NCI-H146 treated with DMSO at 0.1 percent for 48 hours (cell line): ENCODE measurements around the gene SMTN.
"Not testable (repeated sequence)": the region's sequence is repeated elsewhere in the genome, so short reads cannot be mapped to it uniquely, and the experiment has no call there.

Source experiments
- DNase-seq: peaks from one replicate; lab custom pipeline; 2025; ENCODE audit not compliant: unreplicated experiment; lab: John Stamatoyannopoulos, UW

Gene SMTN

GRCh38 chr22:31103111-31103510, 22.0 kb downstream of the SMTN start:
- no peak for DNase-seq

- no peak for DNase-seq
Measured at GRCh38 chr22:31103899-31104694, 23.0 kb downstream of the SMTN start.

- DNase-seq, result no peak
Measured at GRCh38 chr22:31104869-31105268, 23.8 kb downstream of the SMTN start.

GRCh38 chr22:31105282-31105929, 24.3 kb downstream of the SMTN start:
- no peak for DNase-seq

GRCh38 chr22:31106001-31106571, 25.0 kb downstream of the SMTN start:
- DNase-seq, result no peak

GRCh38 chr22:31106731-31107177, 25.6 kb downstream of the SMTN start:
- no peak for DNase-seq

- peak; percentile 87 for DNase-seq
Measured at GRCh38 chr22:31107178-31107893, 26.2 kb downstream of the SMTN start, which contains the start of gene SELENOM. TSS of gene SELENOM (minus strand) at chr22:31107568. CDS start at chr22:31107505, 63 bp downstream.

GRCh38 chr22:31107894-31108218, 26.7 kb downstream of the SMTN start:
- no peak for DNase-seq

- not testable (repeated sequence) for DNase-seq
Measured at GRCh38 chr22:31112547-31113091, 31.5 kb downstream of the SMTN start.

GRCh38 chr22:31118046-31118820, 37.1 kb downstream of the SMTN start:
- DNase-seq, result no peak

- DNase-seq, result no peak
Measured at GRCh38 chr22:31119026-31119717, 38.1 kb downstream of the SMTN start.

GRCh38 chr22:31120230-31120629, 39.1 kb downstream of the SMTN start:
- DNase-seq, result no peak

GRCh38 chr22:31120642-31121041, 39.5 kb downstream of the SMTN start:
- DNase-seq, result no peak

- DNase-seq, result no peak
Measured at GRCh38 chr22:31121403-31121802, 40.3 kb downstream of the SMTN start.

- DNase-seq, result no peak
Measured at GRCh38 chr22:31122196-31122531, 41.0 kb downstream of the SMTN start.

- DNase-seq, result peak; percentile 58
Measured at GRCh38 chr22:31122532-31123291, 41.6 kb downstream of the SMTN start, which contains the start of gene INPP5J. TSS of gene INPP5J (plus strand) at chr22:31122966. CDS start at chr22:31123015, 49 bp downstream.

GRCh38 chr22:31123292-31123602, 42.1 kb downstream of the SMTN start:
- DNase-seq, result no peak

GRCh38 chr22:31124290-31124689, 43.2 kb downstream of the SMTN start:
- DNase-seq, result no peak

- DNase-seq, result no peak
Measured at GRCh38 chr22:31124811-31125465, 43.8 kb downstream of the SMTN start.
